ENCODE measurements around the gene EPHX1.

DNA sequence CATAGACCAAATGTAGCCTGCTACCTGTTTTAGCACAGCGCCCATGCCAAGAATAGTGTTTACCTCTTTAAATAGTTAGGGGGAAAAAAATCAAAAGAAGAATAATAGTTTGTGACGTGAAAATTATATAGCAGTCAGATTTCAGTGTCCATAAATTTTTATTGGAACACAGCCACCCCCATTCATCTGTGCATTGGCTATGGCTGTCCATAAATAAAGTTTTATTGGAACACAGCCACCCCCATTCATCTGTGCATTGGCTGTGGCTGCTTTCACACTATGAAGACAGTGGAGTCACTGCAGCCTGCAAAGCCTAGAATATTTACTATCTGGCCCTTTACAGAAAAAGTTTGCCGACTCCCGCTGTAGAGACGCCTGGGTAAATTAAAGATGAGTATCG, 20.9 kb downstream of the EPHX1 start:
- TF ChIP-seq, protein P1, sequence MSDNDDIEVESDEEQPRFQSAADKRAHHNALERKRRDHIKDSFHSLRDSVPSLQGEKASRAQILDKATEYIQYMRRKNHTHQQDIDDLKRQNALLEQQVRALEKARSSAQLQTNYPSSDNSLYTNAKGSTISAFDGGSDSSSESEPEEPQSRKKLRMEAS (IDR thresholded peaks at IDR 0.05), result no peak
- no peak for TF ChIP-seq RAD21 (IDR thresholded peaks at IDR 0.05; ENCODE audit: low read depth)
- TF ChIP-seq TCF12 (IDR thresholded peaks at IDR 0.05; ENCODE audit: low read depth), result no peak
- no peak for TF ChIP-seq EP300 (IDR thresholded peaks at IDR 0.05; ENCODE audit: borderline replicate concordance)
- TF ChIP-seq CREB1 (IDR thresholded peaks at IDR 0.05; ENCODE audit: low read depth), result no peak
- TF ChIP-seq, protein P2, sequence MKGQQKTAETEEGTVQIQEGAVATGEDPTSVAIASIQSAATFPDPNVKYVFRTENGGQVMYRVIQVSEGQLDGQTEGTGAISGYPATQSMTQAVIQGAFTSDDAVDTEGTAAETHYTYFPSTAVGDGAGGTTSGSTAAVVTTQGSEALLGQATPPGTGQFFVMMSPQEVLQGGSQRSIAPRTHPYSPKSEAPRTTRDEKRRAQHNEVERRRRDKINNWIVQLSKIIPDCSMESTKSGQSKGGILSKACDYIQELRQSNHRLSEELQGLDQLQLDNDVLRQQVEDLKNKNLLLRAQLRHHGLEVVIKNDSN (IDR thresholded peaks at IDR 0.05), result no peak
- TF ChIP-seq, protein P3, sequence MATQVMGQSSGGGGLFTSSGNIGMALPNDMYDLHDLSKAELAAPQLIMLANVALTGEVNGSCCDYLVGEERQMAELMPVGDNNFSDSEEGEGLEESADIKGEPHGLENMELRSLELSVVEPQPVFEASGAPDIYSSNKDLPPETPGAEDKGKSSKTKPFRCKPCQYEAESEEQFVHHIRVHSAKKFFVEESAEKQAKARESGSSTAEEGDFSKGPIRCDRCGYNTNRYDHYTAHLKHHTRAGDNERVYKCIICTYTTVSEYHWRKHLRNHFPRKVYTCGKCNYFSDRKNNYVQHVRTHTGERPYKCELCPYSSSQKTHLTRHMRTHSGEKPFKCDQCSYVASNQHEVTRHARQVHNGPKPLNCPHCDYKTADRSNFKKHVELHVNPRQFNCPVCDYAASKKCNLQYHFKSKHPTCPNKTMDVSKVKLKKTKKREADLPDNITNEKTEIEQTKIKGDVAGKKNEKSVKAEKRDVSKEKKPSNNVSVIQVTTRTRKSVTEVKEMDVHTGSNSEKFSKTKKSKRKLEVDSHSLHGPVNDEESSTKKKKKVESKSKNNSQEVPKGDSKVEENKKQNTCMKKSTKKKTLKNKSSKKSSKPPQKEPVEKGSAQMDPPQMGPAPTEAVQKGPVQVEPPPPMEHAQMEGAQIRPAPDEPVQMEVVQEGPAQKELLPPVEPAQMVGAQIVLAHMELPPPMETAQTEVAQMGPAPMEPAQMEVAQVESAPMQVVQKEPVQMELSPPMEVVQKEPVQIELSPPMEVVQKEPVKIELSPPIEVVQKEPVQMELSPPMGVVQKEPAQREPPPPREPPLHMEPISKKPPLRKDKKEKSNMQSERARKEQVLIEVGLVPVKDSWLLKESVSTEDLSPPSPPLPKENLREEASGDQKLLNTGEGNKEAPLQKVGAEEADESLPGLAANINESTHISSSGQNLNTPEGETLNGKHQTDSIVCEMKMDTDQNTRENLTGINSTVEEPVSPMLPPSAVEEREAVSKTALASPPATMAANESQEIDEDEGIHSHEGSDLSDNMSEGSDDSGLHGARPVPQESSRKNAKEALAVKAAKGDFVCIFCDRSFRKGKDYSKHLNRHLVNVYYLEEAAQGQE (IDR thresholded peaks at IDR 0.05; ENCODE audit: low read depth), result no peak
